Muscle of arm (tissue), 12 donors: ENCODE results near the gene ACLY. TPM values are rescaled to one million over a fixed set of nuclear protein-coding genes. Genes with fewer than 3 reads are reported as not detected.

Source experiments
- DNase-seq: peaks from one replicate; pipeline ENCODE4 v3.0.0-alpha.2; 2013
- polyA plus RNA-seq, 12 donors: library from polyadenylated mRNA; unstranded; fragments of 120-200 nt; gene quantifications; one replicate each; pipeline ENCODE4 v1.2.1, GENCODE V29; 2013; ENCODE audit not compliant: insufficient read length in 12 of 12

ACLY gene
- polyA plus RNA-seq, 12 donors, result 43.2 to 72.6 (median 52.8) TPM; not detected in 1

GRCh38 chr17:41914358-41914766 is 4.4 kb downstream of the ACLY start:
- no peak for DNase-seq

GRCh38 chr17:41913798-41914197 is 5.0 kb downstream of the ACLY start:
- DNase-seq, result no peak

- DNase-seq, result no peak
Observed at GRCh38 chr17:41912925-41913324, 5.8 kb downstream of the ACLY start.

GRCh38 chr17:41910701-41911391 is 7.9 kb downstream of the ACLY start:
- DNase-seq, result no peak

- no peak for DNase-seq
Observed at GRCh38 chr17:41909088-41909487, 9.7 kb downstream of the ACLY start.

- DNase-seq, result no peak
Observed at GRCh38 chr17:41907633-41908539, 10.9 kb downstream of the ACLY start.

- no peak for DNase-seq
Observed at GRCh38 chr17:41907185-41907556, 11.6 kb downstream of the ACLY start.

GRCh38 chr17:41906465-41907184 is 12.1 kb downstream of the ACLY start:
- DNase-seq, result no peak

- no peak for DNase-seq
Observed at GRCh38 chr17:41905172-41905571, 13.6 kb downstream of the ACLY start.

- DNase-seq, result no peak
Observed at GRCh38 chr17:41904242-41904841, 14.4 kb downstream of the ACLY start.

- no peak for DNase-seq
Observed at GRCh38 chr17:41901646-41902045, 17.1 kb downstream of the ACLY start.

GRCh38 chr17:41896726-41897125 is 22.0 kb downstream of the ACLY start:
- no peak for DNase-seq

- peak; percentile 74 for DNase-seq
Observed at GRCh38 chr17:41895617-41896016, 23.1 kb downstream of the ACLY start.

- no peak for DNase-seq
Observed at GRCh38 chr17:41894791-41895331, 23.9 kb downstream of the ACLY start.

GRCh38 chr17:41893384-41893783 is 25.4 kb downstream of the ACLY start:
- no peak for DNase-seq

GRCh38 chr17:41892021-41892376 is 26.8 kb downstream of the ACLY start:
- no peak for DNase-seq

- DNase-seq, result no peak
Observed at GRCh38 chr17:41891135-41892020, 27.4 kb downstream of the ACLY start.

GRCh38 chr17:41888332-41888965 is 30.3 kb downstream of the ACLY start:
- DNase-seq, result no peak

GRCh38 chr17:41885733-41886132 is 33.0 kb downstream of the ACLY start:
- no peak for DNase-seq

GRCh38 chr17:41882756-41883155 is 36.0 kb downstream of the ACLY start:
- DNase-seq, result no peak
